Body of pancreas (tissue), 4 donors: ENCODE results near the gene RBMX.

Experiments
- CTCF ChIP-seq, 7 experiments: fragments of 450-650 bp in 4 of 7; fragments of 200-600 bp in 3 of 7; sonication (generic) in 3 of 7; IDR thresholded peaks; one replicate each; pipeline ENCODE4 v1.5.1; 2016 to 2019; ENCODE audit warnings: antibody characterized with exemption in 7 of 7
- POLR2A ChIP-seq, 3 donors: fragments of 450-650 bp; IDR thresholded peaks; one replicate each; pipeline ENCODE4 v1.6.1; 2016; ENCODE audit warnings: antibody characterized with exemption in 3 of 3, mild to moderate bottlenecking in 2 of 3

GRCh38 chrX:136909706-136910564 lies 29.4 kb upstream of the RBMX start:
- TF ChIP-seq CTCF (IDR thresholded peaks at IDR 0.05) (no peak), POLR2A (IDR thresholded peaks at IDR 0.05) (peak in 2 of 3 donors; percentile 46 to 54)
